Activated T-cell treated with anti-CD3 and anti-CD28 coated beads, Interleukin-2, amount 50 U/mL, for 24 hours (primary cell): Measurements from ENCODE around the gene AFG3L2.

ENCODE experiments used
- DNase-seq: peaks from one replicate; pipeline ENCODE4 v3.0.0-alpha.2; 2020
- H3K27ac Mint-ChIP-seq: 2 replicates; pipeline ENCODE4 v1.8.0; 2020; ENCODE audit warnings: mild to moderate bottlenecking, mixed read lengths
- H3K27me3 Mint-ChIP-seq: 2 replicates; pipeline ENCODE4 v1.8.0; 2020; ENCODE audit warnings: mixed read lengths
- H3K36me3 Mint-ChIP-seq: 2 replicates; pipeline ENCODE4 v1.8.0; 2020; ENCODE audit warnings: low read depth, mixed read lengths
- H3K4me1 Mint-ChIP-seq: 2 replicates; pipeline ENCODE4 v1.8.0; 2020; ENCODE audit warnings: low read depth, mixed read lengths
- H3K4me3 Mint-ChIP-seq: 2 replicates; pipeline ENCODE4 v1.8.0; 2020; ENCODE audit warnings: mild to moderate bottlenecking, moderate library complexity, mixed read lengths
- H3K9me3 Mint-ChIP-seq: 2 replicates; pipeline ENCODE4 v1.8.0; 2020; ENCODE audit warnings: mixed read lengths

Gene AFG3L2

DNA sequence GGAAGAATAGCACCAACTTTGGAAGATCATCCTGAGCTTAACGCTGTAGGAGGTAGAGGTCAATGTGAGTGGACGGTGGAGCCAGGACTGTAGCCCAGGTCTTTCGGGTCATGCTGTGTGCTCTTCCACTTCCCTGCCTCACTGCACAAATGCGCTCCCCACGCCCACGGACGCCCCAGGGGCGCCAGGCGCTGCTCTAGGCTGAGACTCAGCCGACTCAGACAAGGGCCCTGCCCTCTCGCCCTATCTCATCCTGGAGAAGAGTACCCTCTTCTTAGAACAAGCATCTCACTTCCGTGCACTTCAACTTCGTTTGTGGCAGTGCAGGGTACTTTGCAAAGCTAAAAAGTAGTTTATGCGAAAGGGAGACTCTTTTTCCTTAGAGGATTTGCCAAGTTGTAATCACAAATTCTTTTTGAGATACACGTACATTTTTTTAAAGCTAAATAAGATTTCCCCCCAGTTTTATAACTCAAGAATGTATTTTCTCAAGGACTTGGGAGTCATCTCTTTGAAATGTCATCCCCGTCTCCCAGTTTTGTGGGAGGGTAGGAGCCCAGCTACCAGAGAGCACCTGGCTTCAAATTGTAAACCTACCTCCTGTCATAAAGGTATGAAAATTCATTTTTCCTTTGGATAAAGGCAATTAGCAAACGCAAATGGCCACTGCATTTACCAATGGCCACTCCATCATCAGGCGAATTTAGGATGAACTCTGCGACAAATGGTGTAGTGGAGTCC is 29.5 kb upstream of the AFG3L2 start:
- no peaks in the 10 kb centered on the region for H3K9me3 Mint-ChIP-seq
- H3K4me1 Mint-ChIP-seq: peaks cover 33% of the 10 kb centered on the region
- peaks cover 6% of the 10 kb centered on the region for H3K36me3 Mint-ChIP-seq
- peak overlapping the region; percentile 77 for H3K4me3 Mint-ChIP-seq
- H3K27ac Mint-ChIP-seq: no peak overlapping the region
- no peak for DNase-seq
- H3K27me3 Mint-ChIP-seq: peaks cover 58% of the 10 kb centered on the region

- Mint-ChIP-seq H3K27ac (no peak overlapping the region), H3K27me3 (peaks cover 63% of the 10 kb centered on the region), H3K4me1 (peaks cover 33% of the 10 kb centered on the region), H3K9me3 (no peaks in the 10 kb centered on the region), H3K36me3 (peaks cover 4% of the 10 kb centered on the region), H3K4me3 (no peak overlapping the region)
- no peak for DNase-seq
Measured at GRCh38 chr18:12405066-12405465, 28.0 kb upstream of the AFG3L2 start.

- H3K27ac Mint-ChIP-seq: no peak overlapping the region
- H3K4me1 Mint-ChIP-seq: peaks cover 32% of the 10 kb centered on the region
- no peaks in the 10 kb centered on the region for H3K9me3 Mint-ChIP-seq
- H3K4me3 Mint-ChIP-seq: no peak overlapping the region
- DNase-seq: no peak
- H3K36me3 Mint-ChIP-seq: peaks cover 4% of the 10 kb centered on the region
- H3K27me3 Mint-ChIP-seq: peaks cover 65% of the 10 kb centered on the region
Measured at GRCh38 chr18:12403601-12404506, 26.8 kb upstream of the AFG3L2 start.

DNA sequence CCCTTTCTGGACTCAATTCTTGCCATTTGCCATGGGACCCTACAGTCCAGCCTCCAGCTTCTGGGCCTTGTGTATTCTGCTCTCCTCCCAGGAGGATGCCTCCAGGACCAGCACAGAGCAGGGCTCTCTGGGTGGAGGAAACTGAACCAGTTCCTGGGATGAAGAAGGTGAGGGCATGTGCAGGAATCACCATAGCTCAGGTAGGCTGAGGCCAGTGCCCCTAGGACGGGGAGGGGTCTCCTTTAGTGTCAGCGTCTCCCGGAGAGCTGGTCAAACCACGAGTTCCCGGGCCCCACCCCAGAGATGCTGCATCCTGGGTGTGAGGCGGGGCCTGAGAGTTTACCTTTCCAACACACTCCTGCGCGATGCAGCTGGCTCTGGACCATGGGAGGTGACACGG is 24.9 kb upstream of the AFG3L2 start:
- Mint-ChIP-seq H3K4me3 (no peak overlapping the region), H3K27ac (no peak overlapping the region), H3K27me3 (peaks cover 61% of the 10 kb centered on the region), H3K36me3 (no peaks in the 10 kb centered on the region), H3K4me1 (peaks cover 19% of the 10 kb centered on the region), H3K9me3 (no peaks in the 10 kb centered on the region)
- DNase-seq: no peak

DNA sequence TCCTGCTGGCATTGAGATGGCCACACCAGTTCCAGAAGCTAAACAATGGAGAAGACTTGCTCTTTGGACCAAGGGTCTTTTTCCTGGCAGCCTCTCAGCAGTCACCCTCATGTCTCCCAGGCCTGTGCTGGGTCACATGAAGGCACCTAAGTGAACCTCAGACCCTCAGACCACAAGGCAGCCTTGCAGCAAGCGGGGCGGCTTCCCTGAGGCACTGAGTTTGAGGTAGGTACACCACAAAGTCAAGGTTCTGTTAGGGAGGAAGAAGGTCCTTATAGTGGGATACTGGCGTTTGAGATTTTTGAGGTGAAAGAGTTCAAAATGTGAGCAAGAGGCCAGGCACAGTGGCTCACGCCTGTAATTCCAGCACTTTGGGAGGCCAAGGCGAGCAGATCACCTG is 22.2 kb upstream of the AFG3L2 start:
- H3K9me3 Mint-ChIP-seq: no peaks in the 10 kb centered on the region
- no peak for DNase-seq
- H3K4me3 Mint-ChIP-seq: no peak overlapping the region
- H3K36me3 Mint-ChIP-seq: no peaks in the 10 kb centered on the region
- no peak overlapping the region for H3K27ac Mint-ChIP-seq
- H3K4me1 Mint-ChIP-seq: peaks cover 9% of the 10 kb centered on the region
- H3K27me3 Mint-ChIP-seq: peaks cover 42% of the 10 kb centered on the region

DNA sequence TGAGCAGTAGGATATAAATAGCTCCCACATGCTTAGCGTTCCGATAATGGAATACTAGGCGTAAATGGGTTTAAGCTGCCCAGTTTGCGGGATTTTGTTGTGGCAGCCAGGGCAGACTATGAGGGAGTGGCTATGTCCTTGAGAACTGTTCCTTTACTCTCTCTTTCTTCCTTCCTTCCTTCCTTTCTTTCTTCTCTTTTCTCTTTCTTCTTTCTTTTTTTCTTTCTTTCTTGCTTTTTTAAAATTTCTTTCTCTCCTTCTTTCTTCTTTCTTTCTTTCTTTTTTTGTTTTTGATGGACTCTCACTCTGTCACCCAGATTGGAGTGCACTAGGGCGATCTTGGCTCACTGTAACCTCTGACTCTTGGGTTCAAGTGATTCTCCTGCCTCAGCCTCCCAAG is 21.6 kb upstream of the AFG3L2 start:
- Mint-ChIP-seq H3K4me1 (peaks cover 3% of the 10 kb centered on the region), H3K4me3 (no peak overlapping the region)

DNA sequence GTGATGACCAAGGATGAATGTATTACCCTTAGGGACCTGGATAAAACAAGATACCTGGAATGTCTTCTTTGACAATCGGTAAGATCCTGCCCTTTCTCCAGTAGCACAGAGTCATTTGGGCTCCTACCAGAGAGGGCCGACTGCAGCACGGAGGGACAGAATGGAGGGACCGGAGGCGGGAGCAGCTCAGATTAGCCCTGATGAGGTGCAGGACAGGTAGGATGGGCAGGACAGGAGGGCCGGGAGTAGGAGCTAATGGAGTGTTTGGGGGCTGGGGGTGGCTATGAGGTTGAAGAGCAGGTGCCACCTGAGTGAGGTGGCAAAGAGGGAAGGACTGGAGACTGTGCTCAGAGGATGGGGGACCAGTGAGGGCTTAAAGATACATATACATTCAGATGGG is 20.8 kb upstream of the AFG3L2 start:
- no peaks in the 10 kb centered on the region for H3K4me1 Mint-ChIP-seq

More for the DNA sequence above, 21.6 kb upstream of the AFG3L2 start:
- H3K9me3 Mint-ChIP-seq: no peaks in the 10 kb centered on the region
- DNase-seq: no peak
- H3K27ac Mint-ChIP-seq: no peak overlapping the region
- H3K27me3 Mint-ChIP-seq: peaks cover 39% of the 10 kb centered on the region
- no peaks in the 10 kb centered on the region for H3K36me3 Mint-ChIP-seq

DNA sequence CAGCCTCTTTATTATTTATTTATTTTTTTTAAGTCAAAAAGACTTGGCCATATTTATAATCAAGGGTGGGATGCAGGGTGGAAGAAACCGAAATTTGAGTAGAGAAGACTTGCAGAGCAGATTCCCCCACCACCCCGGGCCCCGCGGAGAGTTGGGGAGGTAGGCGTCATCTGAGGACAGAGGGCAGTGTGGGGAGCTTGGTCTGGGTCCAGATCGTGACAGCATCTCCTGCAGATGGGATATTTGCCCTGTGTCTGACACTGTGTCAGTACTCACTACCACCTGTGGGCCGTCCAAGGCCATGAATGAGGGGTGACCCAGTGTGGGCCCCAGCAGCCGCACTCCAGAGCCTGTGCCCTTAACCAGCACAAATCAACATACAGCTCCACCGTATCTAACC is 20.2 kb upstream of the AFG3L2 start:
- Mint-ChIP-seq H3K9me3 (no peaks in the 10 kb centered on the region), H3K4me3 (no peak overlapping the region), H3K36me3 (no peaks in the 10 kb centered on the region), H3K27me3 (peaks cover 29% of the 10 kb centered on the region), H3K27ac (no peak overlapping the region), H3K4me1 (no peaks in the 10 kb centered on the region)
- DNase-seq: no peak

More for the DNA sequence above, 20.8 kb upstream of the AFG3L2 start:
- Mint-ChIP-seq H3K4me3 (no peak overlapping the region), H3K36me3 (no peaks in the 10 kb centered on the region), H3K27me3 (peaks cover 34% of the 10 kb centered on the region), H3K27ac (no peak overlapping the region), H3K9me3 (no peaks in the 10 kb centered on the region)
- no peak for DNase-seq

GRCh38 chr18:12394428-12394827 is 17.4 kb upstream of the AFG3L2 start:
- Mint-ChIP-seq H3K27me3 (peaks cover 15% of the 10 kb centered on the region), H3K4me3 (no peak overlapping the region), H3K27ac (no peak overlapping the region), H3K36me3 (no peaks in the 10 kb centered on the region), H3K4me1 (no peaks in the 10 kb centered on the region), H3K9me3 (no peaks in the 10 kb centered on the region)
- DNase-seq: peak; percentile 49

GRCh38 chr18:12393998-12394397 is 17.0 kb upstream of the AFG3L2 start:
- Mint-ChIP-seq H3K27ac (no peak overlapping the region), H3K36me3 (no peaks in the 10 kb centered on the region), H3K4me1 (no peaks in the 10 kb centered on the region), H3K9me3 (no peaks in the 10 kb centered on the region), H3K27me3 (peaks cover 15% of the 10 kb centered on the region), H3K4me3 (no peak overlapping the region)
- DNase-seq: no peak

- no peak overlapping the region for H3K27ac Mint-ChIP-seq
Measured at GRCh38 chr18:12393510-12393909, 16.5 kb upstream of the AFG3L2 start.

GRCh38 chr18:12391487-12392165 is 14.6 kb upstream of the AFG3L2 start:
- peaks cover 8% of the 10 kb centered on the region for H3K27me3 Mint-ChIP-seq
- H3K4me3 Mint-ChIP-seq: no peak overlapping the region
- peak; percentile 51 for DNase-seq
- no peaks in the 10 kb centered on the region for H3K36me3 Mint-ChIP-seq
- no peak overlapping the region for H3K27ac Mint-ChIP-seq
- H3K9me3 Mint-ChIP-seq: no peaks in the 10 kb centered on the region
- no peaks in the 10 kb centered on the region for H3K4me1 Mint-ChIP-seq

More at GRCh38 chr18:12393510-12393909, 16.5 kb upstream of the AFG3L2 start:
- no peak overlapping the region for H3K4me3 Mint-ChIP-seq
- no peaks in the 10 kb centered on the region for H3K36me3 Mint-ChIP-seq
- H3K27me3 Mint-ChIP-seq: peaks cover 15% of the 10 kb centered on the region
- no peak for DNase-seq
- H3K9me3 Mint-ChIP-seq: no peaks in the 10 kb centered on the region
- no peaks in the 10 kb centered on the region for H3K4me1 Mint-ChIP-seq

DNA sequence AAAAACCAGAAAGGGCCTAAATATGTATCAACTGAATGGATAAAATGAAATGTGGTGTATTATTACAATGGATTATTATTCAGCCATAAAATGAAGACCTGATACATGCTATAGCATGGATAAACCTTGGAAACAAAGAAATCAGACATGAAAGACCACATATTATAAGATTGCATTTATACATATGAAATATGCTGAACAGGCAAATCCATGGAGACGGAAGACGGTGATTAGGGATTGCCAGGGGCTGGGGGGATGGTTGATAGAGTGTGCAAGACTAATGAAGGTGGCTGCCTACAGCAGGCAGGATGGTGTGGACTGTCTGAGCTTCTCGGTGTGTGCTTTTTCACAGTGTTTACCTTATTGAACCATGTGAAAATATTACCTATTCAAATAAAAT is 11.4 kb upstream of the AFG3L2 start:
- Mint-ChIP-seq H3K36me3 (no peaks in the 10 kb centered on the region), H3K27me3 (peaks cover 2% of the 10 kb centered on the region), H3K9me3 (no peaks in the 10 kb centered on the region), H3K4me3 (no peak overlapping the region), H3K27ac (no peak overlapping the region), H3K4me1 (no peaks in the 10 kb centered on the region)
- DNase-seq: no peak

- Mint-ChIP-seq H3K27me3 (no peaks in the 10 kb centered on the region), H3K4me1 (no peaks in the 10 kb centered on the region), H3K36me3 (no peaks in the 10 kb centered on the region), H3K4me3 (no peak overlapping the region), H3K9me3 (no peaks in the 10 kb centered on the region), H3K27ac (no peak overlapping the region)
- no peak for DNase-seq
Measured at GRCh38 chr18:12384261-12384660, 7.2 kb upstream of the AFG3L2 start.
